GM18861 (cell line): ENCODE measurements around the gene GRID2IP.
A peak's percentile ranks its signal among the peaks of the same experiment; 100 is the strongest.
"Not testable (repeated sequence)": the region's sequence is repeated elsewhere in the genome, so short reads cannot be mapped to it uniquely, and the experiment has no call there.

Source experiments
- ATAC-seq: cut with Tn5 transposase; IDR thresholded peaks from one replicate; pipeline ENCODE4 v1.9.1; 2021; ENCODE audit not compliant: unreplicated experiment

GRID2IP gene

DNA sequence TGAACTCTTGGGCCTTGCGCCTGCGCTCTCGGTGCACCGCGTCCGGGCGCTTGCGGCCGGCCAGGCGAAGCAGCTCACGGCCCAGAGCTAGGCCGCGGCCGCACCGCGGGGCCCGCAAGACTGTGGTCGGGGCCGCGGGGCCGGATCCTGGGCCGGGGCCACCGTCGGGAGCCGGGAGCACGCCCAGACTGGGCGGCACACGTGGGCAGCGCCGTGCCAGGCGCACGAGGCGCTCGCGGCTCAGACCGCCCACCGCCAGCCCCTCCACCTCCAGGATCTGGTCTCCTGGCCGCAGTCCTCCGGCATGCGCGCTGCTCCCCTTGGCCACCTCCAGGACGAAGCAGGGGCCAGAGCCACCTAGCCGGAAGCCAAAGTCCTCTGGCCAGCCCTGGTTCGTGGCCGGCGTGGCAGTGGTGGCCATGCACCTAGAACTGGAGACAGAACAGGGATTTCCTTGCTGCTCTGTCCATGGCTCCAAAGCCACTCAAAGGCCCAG lies at the start of gene GRID2IP:
Gene GRID2IP, minus strand, starts transcription at position 446 of the 496 bp plus-strand sequence. Its CDS starts 25 bp downstream, at position 421.
- ATAC-seq: no peak

DNA sequence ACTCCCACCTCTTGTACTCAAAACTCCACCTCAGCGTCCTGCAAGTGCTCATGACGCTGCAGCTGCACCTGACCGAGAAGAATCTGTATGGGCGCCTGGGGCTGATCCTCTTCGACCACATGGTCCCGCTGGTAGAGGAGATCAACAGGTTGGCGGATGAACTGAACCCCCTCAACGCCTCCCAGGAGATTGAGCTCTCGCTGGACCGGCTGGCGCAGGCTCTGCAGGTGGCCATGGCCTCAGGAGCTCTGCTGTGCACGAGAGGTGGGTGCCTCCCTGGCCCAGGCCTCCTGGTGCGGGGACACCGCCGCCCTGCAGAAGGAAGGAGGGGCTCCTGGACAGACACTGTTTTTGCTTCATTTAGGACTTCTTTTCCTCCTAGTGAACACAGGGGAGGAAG lies 48.8 kb upstream of the GRID2IP start:
- ATAC-seq: no peak

DNA sequence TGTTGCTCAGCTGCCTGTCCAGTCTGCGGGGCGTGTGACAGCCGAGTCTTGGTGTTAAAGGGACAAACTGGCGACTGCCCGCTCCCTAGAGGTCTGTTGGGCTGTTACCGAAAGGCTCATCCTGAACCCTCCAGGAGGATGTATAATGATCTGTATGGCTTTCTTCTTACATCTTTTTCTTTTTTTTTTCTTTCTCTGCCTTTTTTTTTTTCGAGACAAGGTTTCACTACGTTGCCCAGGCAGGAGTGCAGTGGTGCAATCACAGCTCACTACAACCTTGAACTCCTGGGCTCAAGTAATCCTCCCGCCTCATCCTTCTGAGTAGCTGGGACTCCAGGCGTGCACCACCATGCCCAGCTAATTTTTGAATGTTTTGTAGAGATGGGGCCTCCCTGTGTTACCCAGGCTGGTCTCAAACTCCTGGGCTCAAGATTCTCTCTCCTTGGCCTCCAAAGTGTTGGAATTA lies 39.4 kb upstream of the GRID2IP start:
- peak; percentile 8 for ATAC-seq

DNA sequence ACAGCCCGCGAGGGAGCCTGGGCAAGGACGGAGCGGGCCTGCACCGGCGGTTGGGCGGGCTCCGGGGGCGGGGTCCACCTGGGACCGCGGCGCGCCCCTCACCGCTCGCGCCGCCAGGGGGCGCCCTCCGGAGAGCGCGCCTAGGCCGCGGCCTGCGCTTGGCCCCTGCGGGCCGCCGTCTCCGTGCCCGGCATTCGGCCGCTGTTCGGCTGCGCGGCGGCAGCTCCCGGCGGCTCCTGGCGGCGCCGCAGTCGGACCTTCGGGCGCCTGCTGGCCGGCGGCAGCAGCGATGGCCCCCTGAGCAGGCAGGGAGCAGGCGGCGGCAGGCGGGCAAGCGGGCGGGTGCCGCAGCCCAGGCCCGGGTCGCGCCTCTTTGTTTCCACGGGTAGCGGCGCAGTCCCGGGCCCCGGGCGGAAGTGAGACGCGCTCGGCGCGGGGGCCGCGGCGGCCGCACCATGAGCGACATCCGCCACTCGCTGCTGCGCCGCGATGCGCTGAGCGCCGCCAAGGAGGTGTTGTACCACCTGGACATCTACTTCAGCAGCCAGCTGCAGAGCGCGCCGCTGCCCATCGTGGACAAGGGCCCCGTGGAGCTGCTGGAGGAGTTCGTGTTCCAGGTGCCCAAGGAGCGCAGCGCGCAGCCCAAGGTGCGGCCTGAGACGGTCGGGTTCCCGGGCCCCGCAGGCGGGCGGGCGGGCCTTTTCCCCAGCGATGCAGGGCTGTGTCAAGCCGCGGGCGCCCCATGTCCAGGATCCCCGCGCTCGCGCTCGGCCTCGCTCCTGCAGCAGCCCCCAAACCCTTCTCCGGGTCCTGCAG lies 38.8 kb upstream of the GRID2IP start, which contains the start of gene INTS15:
Gene INTS15, plus strand, starts transcription at position 193 of the 816 bp plus-strand sequence. Its CDS starts 263 bp downstream, at position 456.
- ATAC-seq: peak; percentile 78

DNA sequence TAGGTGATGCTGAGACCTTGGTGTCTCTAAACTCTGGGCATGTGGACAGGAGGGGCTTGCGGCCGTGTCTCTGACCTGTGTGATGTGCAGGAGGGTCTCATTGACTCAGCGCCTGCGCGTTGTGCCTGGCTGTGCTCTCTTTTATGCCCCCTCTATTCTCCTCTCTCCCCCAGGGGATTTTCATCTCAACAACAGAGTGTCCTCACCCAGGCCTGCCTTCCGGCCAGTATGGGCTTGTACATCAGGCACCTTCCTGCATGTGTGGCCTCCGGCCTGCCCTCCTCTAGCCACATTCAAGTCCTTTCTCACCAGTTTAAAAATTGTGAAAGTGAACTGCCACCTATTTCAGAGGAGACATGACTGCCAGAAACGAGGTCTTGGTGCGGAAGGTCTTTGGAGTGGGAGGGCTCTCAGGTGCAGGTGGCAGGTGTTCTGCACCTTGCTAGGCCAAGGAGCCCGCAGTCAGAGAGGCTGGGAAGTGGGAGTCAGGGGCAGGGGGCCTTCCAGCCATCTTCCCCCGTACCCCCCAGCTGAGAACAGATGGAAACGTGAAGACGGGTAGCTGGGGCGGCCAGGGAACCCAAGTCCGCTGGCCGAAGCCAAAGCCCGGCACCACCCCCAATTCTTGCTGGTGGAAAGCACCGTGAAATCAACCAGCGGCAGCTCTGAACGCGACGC lies 38.0 kb upstream of the GRID2IP start:
- no peak for ATAC-seq

DNA sequence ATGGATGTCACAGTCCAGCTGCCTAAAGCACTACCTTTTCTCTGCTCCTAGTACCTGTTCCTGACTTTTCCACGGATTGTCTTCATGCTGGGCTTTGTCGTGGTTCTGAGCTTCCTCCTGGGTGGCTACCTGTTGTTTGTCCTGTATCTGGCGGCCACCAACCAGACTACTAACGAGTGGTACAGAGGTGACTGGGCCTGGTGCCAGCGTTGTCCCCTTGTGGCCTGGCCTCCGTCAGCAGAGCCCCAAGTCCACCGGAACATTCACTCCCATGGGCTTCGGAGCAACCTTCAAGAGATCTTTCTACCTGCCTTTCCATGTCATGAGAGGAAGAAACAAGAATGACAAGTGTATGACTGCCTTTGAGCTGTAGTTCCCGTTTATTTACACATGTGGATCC lies 37.3 kb upstream of the GRID2IP start:
- no peak for ATAC-seq

DNA sequence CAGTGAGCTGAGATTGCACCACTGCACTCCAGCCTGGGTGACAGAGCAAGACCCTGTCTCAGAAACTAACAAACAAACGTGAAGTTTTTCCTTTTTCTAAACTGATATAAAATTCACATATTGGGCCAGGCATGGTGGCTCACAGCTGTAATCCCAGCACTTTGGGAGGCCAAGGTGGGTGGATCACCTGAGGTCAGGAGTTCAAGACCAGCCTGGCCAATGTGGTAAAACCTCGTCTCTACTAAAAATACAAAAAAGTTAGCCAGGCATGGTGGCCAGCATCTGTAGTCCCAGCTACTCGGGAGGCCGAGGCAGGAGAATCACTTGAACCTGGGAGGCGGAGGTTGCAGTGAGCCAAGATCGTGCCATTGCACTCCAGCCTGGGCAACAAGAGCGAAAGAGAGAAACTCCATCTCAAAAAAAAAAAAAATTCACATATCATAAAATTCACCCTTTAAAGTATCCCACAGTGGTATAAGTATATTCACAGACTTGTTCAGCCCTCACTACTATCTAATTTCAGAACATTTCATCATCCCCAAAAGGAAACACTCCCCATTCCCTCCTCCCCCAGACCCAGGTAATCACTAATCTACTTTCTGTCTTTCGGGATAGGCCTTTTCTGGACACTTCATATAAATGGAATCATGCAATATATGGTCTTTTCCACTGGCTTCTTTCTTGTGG lies 34.6 kb upstream of the GRID2IP start:
- not testable (repeated sequence) for ATAC-seq

DNA sequence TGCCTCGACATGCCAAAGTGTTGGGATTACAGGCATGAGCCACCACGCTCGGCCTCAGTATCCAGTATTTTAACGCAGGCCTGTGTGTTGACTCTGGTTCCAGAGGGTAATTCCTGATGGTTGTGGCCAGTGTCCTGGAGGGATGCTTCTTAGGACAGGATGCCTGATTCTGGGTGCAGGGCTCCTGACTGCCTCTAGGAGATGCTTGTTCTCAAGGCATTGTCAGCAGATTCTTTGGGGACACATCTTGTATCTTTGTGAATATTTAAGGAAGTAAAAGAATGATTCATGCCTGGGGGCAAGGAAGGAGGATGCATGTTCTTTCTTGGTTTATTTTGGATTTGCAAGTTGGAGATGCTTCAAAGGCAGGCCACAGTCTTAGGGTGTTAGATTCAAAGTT lies 28.2 kb upstream of the GRID2IP start:
- ATAC-seq: no peak

DNA sequence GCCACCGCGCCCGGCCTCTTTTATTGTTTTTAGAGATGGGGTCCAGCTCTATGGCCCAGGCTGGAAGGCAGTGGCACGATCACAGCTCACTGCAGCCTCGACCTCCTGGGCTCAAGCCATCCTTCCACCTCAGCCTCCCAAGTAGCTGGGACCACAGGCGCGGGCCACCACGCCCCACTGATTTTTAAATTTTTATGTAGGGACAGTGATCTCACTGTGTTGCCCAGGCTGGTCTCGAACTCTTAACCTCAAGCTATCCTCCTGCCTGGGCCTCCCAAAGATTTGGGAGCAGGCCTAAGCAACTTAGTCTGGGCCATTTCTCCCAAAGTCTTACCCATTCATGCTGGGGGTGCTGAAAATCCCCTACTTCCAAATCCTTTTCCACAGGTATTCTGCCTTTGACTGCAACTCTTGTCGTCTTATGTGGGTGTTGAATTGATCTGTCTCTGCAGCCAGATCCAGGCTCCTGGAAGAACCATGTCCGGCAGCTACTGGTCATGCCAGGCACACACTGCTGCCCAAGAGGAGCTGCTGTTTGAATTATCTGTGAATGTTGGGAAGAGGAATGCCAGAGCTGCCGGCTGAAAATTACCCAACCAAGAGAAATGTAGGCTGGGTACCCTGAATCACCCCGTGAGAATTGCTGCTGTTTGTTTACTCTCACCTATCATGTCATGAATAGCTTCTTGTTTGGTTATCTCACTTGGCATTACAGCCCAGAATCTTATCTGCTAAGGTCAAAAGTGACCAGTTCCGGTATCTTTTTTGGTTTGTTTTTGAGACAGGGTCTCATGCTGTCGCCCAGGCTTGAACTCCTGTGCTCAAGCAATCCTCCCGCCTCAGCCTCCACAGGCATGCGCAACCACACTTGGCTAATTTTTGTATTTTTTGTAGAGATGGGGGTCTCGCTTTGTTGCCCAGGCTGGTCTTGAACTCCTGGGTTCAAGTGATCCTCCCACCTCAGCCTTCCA lies 27.1 kb upstream of the GRID2IP start:
- ATAC-seq: no peak

DNA sequence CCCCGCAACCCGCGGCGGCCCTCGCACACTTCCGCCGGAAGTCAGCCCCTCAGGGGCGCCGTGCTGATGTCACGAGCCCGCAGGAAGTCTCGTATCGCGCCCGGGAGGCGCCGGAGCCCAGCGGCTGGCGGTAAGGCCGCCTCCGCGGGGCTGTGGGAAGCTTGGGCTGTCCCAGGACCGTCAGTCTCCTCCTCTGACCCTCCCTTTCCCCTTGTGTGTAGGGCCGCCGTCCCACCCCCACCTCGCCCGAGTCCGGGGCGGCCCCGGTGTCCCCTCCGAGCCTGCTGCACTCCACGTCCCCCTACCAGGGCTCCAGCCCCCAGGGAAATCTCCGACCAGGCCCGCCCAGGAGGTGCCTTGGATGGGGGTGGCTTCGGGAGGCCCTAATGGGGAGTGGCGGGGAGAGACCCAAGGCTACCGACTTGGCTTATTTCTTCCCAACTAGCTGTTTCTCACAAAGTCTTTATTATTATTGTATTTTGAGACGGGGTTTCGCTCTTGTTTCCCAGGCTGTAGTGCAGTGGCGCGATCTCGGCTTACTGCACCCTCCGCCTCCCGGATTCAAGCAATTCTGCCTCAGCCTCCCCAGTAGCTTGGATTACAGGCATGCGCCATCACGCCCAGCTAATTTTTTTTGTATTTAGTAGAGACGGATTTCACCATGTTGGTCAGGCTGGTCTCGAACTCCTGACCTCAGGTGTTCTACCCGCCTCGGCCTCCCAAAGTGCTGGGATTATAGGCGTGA lies 26.3 kb upstream of the GRID2IP start, which contains the start of gene ZDHHC4:
Gene ZDHHC4, plus strand, starts transcription at position 86 of the 745 bp plus-strand sequence. CDS start 3,108 bp downstream, outside the sequence.
- peak; percentile 96 for ATAC-seq

DNA sequence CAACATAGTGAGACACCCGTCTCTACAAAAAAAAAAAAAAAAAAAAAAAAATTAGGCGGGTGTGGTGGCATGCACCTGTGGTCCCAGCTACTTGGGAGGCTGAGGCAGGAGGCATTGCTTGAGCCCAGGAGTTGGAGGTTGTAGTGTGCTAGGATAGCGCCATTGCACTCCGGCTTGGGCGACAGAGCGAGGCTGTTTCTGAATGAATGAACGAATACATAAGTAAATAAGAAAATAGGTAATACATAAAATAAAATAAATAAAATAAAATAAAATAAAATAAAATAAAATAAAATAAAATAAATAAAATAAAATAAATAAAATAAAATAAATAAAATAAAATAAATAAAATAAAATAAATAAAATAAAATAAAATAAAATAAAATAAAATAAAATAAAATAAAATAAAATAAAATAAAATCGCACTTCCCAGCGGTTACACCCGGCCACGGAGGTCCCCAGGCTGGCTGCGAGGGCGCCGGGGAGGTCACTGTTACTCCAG lies 25.7 kb upstream of the GRID2IP start:
- not testable (repeated sequence) for ATAC-seq

DNA sequence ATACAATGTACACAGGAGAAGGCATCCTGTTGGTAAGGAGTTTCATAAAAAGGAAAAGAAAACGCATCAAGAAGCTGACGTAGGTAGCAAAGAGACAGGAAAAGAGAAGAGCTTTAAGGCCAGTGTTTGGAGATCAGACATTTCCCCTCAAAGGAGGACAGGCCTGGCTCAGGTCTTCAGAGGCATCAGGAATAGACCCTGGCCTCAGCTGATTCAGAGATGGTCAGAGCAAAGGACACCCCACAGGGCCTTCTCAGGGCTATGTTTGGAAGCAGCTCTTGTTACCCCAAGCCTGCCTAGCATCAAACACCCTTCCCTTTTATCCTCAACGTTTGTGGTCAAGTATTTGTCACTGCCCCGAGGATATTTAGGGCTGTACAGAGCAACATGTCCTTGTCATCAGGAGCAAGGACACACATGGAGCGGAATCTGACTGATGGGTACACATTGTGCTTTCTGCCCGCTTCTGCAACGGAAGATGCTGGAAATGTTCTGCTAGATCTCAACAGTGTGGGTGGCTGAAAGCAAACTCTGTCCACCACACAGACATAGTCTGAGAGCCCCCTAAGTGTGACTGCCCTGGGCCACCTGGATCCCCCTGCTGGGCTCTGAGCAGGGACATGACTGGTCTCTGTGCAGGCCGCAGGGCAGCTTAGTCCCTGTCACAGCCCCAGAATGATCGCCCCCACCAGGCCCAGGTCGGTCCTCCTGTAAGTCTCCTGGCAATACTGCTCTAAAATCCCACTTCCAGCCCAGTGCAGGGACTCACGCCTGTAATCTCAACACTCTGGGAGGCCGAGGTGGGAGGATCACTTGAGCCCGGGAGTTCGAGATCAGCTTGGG lies 25.0 kb upstream of the GRID2IP start:
- no peak for ATAC-seq

DNA sequence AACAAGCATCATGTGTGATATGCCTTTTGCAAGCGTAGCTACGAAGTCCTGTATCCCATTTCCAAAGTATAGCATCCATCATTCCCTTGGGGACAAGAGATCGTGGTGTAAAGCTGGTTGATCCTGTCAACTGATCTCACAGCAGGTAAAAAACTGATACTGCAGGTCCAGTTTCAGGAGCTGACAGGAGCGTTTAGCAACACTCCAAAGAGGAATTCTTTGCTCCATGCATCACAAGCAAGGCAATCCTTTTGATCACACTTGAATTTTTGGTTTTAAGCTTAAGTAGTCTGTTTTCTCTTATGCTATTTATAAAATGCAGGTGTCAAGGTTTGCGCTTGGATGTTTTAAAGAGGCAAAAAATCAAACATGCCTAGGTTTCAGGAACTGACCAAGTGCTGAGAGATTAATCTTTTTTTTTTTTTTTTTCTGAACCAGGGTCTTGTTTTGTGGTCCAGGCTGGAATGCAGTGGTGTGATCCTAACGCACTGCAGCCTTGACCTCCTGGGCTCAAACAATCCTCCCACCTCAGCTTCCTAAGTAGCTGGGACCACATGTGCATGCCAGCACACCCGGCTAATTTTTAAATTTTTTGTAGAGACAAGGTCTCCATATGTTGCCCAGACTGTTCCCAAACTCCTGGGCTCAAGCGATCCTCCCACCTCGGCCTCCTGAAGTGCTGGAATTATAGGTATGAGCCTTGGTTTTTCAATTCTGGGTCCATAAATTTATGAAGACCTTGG lies 24.2 kb upstream of the GRID2IP start:
- no peak for ATAC-seq

DNA sequence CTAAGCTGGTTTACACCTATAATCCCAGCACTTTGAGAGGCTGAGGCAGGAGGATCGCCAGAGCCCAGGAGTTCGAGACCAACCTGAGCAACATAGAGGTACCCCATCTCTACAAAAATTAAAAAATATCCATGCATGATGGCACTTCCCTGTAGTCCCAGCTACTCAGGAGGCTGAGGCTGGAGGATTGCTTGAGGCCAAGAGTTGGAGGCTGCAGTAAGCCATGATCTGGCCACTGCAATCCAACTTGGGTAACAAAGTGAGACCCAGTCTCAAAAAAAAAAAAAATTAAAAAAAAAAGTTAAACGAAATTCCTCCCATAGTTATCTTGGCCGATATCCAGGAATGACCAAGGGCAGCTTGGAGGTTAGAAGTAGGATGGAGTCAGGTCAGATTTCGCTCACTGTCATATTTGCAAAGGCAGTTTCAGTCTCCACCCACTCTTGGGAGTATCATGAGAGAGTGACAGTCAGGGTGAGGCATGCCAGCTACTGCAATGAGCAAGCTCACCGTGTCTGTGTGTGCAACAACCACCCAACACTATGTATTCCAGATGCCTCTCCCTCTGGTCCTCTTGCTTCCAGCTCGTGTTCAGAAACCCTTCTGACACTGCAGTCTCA lies 20.0 kb upstream of the GRID2IP start:
- ATAC-seq: no peak

DNA sequence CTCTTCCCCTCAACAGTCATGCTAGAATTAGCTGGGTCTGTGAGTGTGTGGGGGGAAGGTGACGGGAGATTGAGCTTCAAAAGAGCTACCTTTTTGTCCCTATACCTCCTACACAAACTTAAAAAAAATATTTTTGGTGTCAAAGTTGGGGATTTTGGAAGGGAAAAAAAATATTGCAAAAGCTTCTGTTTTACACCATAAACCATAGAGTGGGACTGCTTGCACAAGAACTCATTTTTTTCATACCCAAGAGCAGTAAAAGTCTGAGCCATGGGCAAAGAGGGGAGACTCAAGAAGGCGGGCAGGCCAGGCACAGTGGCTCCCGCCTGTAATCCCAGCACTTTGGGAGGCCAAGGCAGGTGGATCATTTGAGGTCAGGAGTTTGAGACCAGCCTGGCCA lies 16.6 kb upstream of the GRID2IP start:
- no peak for ATAC-seq

DNA sequence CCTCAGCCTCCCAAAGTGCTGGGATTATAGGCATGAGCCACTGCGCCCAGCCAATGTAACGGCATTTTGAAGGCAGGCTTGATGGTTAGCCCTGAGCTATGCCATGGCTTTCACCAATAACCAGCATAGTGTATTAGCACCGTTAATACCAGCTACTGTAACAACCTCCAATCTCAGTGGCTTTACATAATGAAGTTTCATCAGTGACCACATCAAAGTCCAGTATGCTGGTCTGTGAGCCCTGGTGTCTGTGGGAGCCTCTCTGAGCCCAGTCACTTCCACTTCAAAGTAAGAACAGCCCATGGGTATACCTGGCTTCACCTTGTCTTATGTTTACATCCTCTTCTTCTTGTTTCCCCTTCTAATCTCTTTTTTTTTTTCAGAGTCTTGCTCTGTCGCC lies 14.4 kb upstream of the GRID2IP start:
- ATAC-seq: no peak
